Measurements from ENCODE around the gene SLC16A10. TPM values are rescaled to one million over a fixed set of nuclear protein-coding genes. Genes with fewer than 3 reads are reported as not detected.

Gene SLC16A10
- total and polyA plus RNA-seq, 2 donors (not counting 3 experiments of a cell fraction or from before 2014, with no cell fraction given): not detected

GRCh38 chr6:111266276-111266675 lies 179.0 kb downstream of the SLC16A10 start:
- no peak for DNase-seq (ENCODE audit: low read depth, low spot score)

More at GRCh38 chr6:111266276-111266675, 179.0 kb downstream of the SLC16A10 start:
- Histone ChIP-seq H2AFZ (ENCODE audit: low read depth, low read length) (no peak overlapping the region), H4K20me1 (replicated peaks; ENCODE audit: control insufficient read depth, extremely low read depth, insufficient read depth, low read length) (no peaks in the 10 kb centered on the region), H3K9ac (replicated peaks; ENCODE audit: extremely low read depth, insufficient read depth, low read length) (no peak overlapping the region), H3K9me3 (replicated peaks; ENCODE audit: control insufficient read depth, insufficient read depth, low read length) (no peaks in the 10 kb centered on the region), H3K4me3 (replicated peaks in 1 of 3; ENCODE audit: insufficient read depth in 1 of 3, low read depth in 1 of 3, low read length in 3 of 3) (no peak overlapping the region), H3K9me1 (replicated peaks; ENCODE audit: control insufficient read depth, extremely low read depth, insufficient read depth, low read length) (no peaks in the 10 kb centered on the region), H3K36me3 (ENCODE audit: control insufficient read depth in 2 of 2, extremely low read depth in 1 of 2, insufficient read depth in 2 of 2, low read length in 2 of 2) (peaks cover 4 to 11% of the 10 kb centered on the region in 2 experiments), H3K4me1 (ENCODE audit: control insufficient read depth, extremely low read depth, insufficient read depth, low read length) (peaks cover 3% of the 10 kb centered on the region), H3K27me3 (ENCODE audit: control insufficient read depth in 2 of 2, insufficient read depth in 2 of 2, low read length in 2 of 2) (no peaks in the 10 kb centered on the region), H3K4me2 (ENCODE audit: insufficient read depth, low read length) (no peak overlapping the region), H3K27ac (ENCODE audit: insufficient read depth, low read depth, low read length) (no peak overlapping the region), H3K79me2 (ENCODE audit: control insufficient read depth, insufficient read depth, low read length) (peaks cover 2% of the 10 kb centered on the region)
- ChIA-PET POLR2A (no interaction called here), CTCF (interaction anchor here (0.5 to 1.7 kb wide), 2 partner anchors 206 to 212 kb away, joined by 3 to 5 read pairs; no protein-coding TSS in a partner anchor)
- dilution Hi-C loops (cut with MboI; ENCODE audit: extremely low pct_ligation_motif_present, low sequenced_read_pairs) (no loop called here), intact Hi-C loops (cut with micrococcal nuclease) (no loop called here)
- no peak for FAIRE-seq
- no peak for TF ChIP-seq MAX (IDR thresholded peaks at IDR 0.05; ENCODE audit: insufficient read depth, insufficient read length)
- TF ChIP-seq POLR2AphosphoS5 (IDR thresholded peaks at IDR 0.05; ENCODE audit: insufficient read depth, low read depth, low read length): no peak
- TF ChIP-seq GATA2 (IDR thresholded peaks at IDR 0.05; ENCODE audit: insufficient read depth, insufficient read length, low read depth, low read length): no peak
- TF ChIP-seq FOS (IDR thresholded peaks at IDR 0.05; ENCODE audit: borderline replicate concordance, insufficient read depth, low read length): no peak
- TF ChIP-seq JUN (IDR thresholded peaks at IDR 0.05; ENCODE audit: borderline replicate concordance, insufficient read depth, insufficient read length, low read depth): no peak
- TF ChIP-seq POLR2A (IDR thresholded peaks at IDR 0.05; ENCODE audit: low read depth, low read length): no peak
- no peak for TF ChIP-seq CTCF (IDR thresholded peaks at IDR 0.05; ENCODE audit: extremely low read depth in 1 of 2, insufficient read depth in 1 of 2, low read depth in 1 of 2, low read length in 2 of 2)
- no TSS peak for BruUV-seq (replicated peaks)

Data from endothelial cell of umbilical vein (primary cell).